GM15510 (cell line): ENCODE results near the gene FAM222A.

Experiments used
- POLR2A ChIP-seq: IDR thresholded peaks from 3 replicates; pipeline ENCODE4 v1.6.1; 2011; ENCODE audit warnings: borderline replicate concordance; ENCODE audit not compliant: insufficient read length; ENCODE audit errors: extremely low read depth

FAM222A gene

GRCh38 chr12:109770104-109770860, 56.7 kb downstream of the FAM222A start:
- no peak for TF ChIP-seq POLR2A

GRCh38 chr12:109770861-109771670, 57.4 kb downstream of the FAM222A start:
- TF ChIP-seq POLR2A: no peak

GRCh38 chr12:109771746-109772621, 58.4 kb downstream of the FAM222A start:
- TF ChIP-seq POLR2A: no peak

- TF ChIP-seq POLR2A: no peak
Observed at GRCh38 chr12:109772622-109773321, 59.1 kb downstream of the FAM222A start.

- TF ChIP-seq POLR2A: no peak
Observed at GRCh38 chr12:109773384-109774011, 59.9 kb downstream of the FAM222A start.

DNA sequence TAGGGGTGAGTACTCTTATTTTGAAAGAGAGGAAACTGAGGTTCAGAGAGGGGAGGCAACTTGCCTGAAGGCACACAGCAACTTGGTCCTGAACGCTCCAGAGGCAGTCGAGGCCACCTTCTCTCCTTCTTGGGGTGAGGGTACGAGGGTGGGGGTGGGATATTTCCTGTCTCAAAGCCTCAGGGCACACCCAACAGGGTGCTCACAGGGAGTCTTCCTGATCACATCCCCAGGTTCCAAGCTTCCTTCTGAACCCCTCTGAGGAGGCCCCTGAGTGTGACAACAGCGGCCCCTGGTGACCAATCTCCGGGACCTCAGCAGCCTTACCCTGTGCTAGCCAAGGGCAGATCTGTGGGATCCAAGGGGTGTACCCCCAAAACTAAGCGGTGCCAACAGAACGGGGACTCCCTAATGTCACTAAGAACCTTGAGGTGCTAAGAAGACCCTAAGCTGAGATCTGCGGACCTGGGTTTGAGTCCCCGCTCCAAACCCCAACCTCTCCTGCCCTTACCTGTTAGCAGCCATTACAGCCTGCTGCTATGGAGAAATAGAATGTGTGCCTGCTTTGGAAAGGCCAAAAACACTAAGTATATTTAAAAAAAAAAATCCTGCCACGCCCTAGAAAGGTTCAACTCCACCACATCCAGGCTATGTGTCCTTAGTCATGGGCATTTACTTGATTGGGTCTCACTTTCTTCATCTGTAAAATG, 61.7 kb downstream of the FAM222A start:
- TF ChIP-seq POLR2A: no peak

DNA sequence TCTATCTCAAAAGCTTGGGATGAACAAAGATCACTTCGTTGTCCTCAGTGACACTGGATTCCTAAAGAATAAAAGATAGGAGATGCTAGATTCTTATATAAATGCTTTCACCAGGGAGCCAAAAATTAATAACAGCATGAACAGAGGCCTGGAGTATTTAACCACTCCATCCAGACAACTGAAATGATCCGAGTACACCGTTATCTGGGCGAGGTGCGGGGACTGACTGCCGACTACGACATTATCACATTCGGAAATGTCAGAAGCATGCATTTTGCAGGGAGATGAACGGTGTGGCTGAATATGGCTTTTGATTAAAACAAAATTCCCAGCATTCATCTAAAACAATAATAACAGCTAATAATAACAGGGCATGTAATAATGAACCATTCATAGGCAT, 63.0 kb downstream of the FAM222A start:
- no peak for TF ChIP-seq POLR2A

DNA sequence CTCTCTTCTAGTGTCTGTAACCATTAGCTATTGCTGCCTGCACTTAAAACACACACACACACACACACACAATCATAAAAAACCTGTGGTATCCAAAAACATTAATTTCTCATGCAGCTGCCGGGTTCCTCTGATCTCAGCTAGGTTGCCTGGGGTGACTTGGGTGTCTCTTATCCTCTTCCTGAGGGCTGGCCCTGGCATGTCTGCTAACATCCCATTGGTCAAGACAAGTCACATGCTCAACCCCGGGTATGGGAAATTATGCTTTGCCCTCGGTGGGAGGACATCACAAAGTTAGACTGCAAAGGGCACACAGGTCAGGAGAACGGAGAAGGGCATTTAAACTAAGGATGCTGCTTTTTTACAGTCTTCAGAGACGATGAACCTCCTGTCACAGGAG, 63.9 kb downstream of the FAM222A start:
- no peak for TF ChIP-seq POLR2A

GRCh38 chr12:109778684-109779083, 65.1 kb downstream of the FAM222A start:
- no peak for TF ChIP-seq POLR2A

- no peak for TF ChIP-seq POLR2A
Observed at GRCh38 chr12:109779382-109779781, 65.8 kb downstream of the FAM222A start.

DNA sequence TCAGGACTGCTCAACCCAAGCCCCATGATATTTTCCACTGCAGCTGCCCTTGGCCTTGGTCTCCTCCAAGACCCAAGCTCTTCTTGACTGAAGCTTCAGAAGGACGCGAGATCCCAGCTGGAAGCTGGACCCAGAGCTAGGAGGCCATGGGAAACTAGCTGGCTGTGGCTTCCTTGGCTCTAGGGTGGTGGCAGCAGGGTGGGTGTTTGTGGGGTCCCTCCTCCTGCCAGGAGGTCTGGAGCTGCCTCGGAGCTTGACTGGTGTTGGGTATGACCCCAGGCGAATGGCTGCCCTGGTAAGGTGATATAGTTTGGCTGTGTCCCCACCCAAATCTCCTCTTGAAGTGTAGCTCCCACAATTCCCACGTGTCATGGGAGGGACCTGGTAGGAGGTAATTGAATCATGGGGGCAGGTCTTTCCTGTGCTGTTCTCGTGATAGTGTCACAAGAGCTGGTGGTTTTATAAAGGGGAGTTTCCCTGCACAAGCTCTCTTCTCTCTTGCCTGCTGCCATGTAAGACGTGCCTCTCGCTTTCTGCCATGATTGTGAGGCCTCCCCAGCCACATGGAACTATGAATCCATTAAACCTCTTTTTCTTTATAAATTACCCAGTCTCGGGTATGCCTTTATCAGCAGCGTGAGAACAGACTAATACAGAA, 68.2 kb downstream of the FAM222A start:
- TF ChIP-seq POLR2A: no peak

DNA sequence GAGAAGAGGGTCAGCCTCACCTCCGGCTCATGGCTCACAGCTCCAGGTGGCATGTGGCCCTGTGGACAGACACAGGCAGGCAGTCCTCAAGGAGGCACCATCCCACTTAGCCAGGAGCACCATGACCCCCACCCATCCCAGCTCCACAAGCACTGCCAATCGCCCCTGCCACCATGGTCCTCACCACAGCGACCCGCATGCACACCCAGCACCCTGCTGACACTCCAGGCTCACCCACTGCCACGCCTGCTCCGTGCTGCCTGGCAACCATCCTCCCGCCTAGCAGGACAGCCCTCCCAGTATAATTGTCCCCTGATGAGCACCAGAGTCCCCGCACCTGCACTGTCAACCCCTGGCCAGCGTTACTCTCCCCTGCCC, 68.7 kb downstream of the FAM222A start:
- no peak for TF ChIP-seq POLR2A
